ACHN (cell line): ENCODE results near the gene HELZ.
A peak's percentile ranks its signal among the peaks of the same experiment; 100 is the strongest.

Source experiments
- DNase-seq: peaks from one replicate; pipeline ENCODE4 v3.0.0-alpha.2; 2015
- in situ Hi-C: cut with HindIII; loops from 2 replicates; pipeline ENCODE4 v1.10.0; 2017; ENCODE audit warnings: low sequenced_read_pairs, low pct_ligation_motif_present, low pct_unique_long_range_greater_than_20kb

The HELZ gene

GRCh38 chr17:67241719-67242341 is 3.2 kb downstream of the HELZ start:
- DNase-seq: no peak
- in situ Hi-C loops: no loop called here

- in situ Hi-C loops: no loop called here
- peak; percentile 78 for DNase-seq
Measured at GRCh38 chr17:67239597-67239996, 5.4 kb downstream of the HELZ start.

GRCh38 chr17:67238991-67239390 is 6.0 kb downstream of the HELZ start:
- in situ Hi-C loops: no loop called here
- peak; percentile 98 for DNase-seq

- in situ Hi-C loops: no loop called here
- DNase-seq: no peak
Measured at GRCh38 chr17:67232441-67232840, 12.6 kb downstream of the HELZ start.

- no peak for DNase-seq
- in situ Hi-C loops: no loop called here
Measured at GRCh38 chr17:67229109-67229955, 15.7 kb downstream of the HELZ start.

- DNase-seq: no peak
- in situ Hi-C loops: no loop called here
Measured at GRCh38 chr17:67227488-67227887, 17.5 kb downstream of the HELZ start.

- in situ Hi-C loops: no loop called here
- DNase-seq: no peak
Measured at GRCh38 chr17:67225316-67225715, 19.7 kb downstream of the HELZ start.

GRCh38 chr17:67224736-67225135 is 20.3 kb downstream of the HELZ start:
- in situ Hi-C loops: no loop called here
- no peak for DNase-seq

- no peak for DNase-seq
- in situ Hi-C loops: no loop called here
Measured at GRCh38 chr17:67223924-67224323, 21.1 kb downstream of the HELZ start.

GRCh38 chr17:67221062-67221998 is 23.7 kb downstream of the HELZ start:
- peak; percentile 72 for DNase-seq
- in situ Hi-C loops: no loop called here

- in situ Hi-C loops: no loop called here
- DNase-seq: peak; percentile 42
Measured at GRCh38 chr17:67218385-67218950, 26.5 kb downstream of the HELZ start.

- in situ Hi-C loops: no loop called here
Measured at GRCh38 chr17:67217446-67217845, 27.6 kb downstream of the HELZ start.

GRCh38 chr17:67216578-67217320 is 28.2 kb downstream of the HELZ start:
- no peak for DNase-seq
- in situ Hi-C loops: no loop called here

More at GRCh38 chr17:67217446-67217845, 27.6 kb downstream of the HELZ start:
- DNase-seq: no peak

- DNase-seq: peak; percentile 65
- in situ Hi-C loops: no loop called here
Measured at GRCh38 chr17:67215991-67216421, 29.0 kb downstream of the HELZ start.

GRCh38 chr17:67212714-67213417 is 32.1 kb downstream of the HELZ start:
- in situ Hi-C loops: no loop called here
- DNase-seq: peak; percentile 37

GRCh38 chr17:67212231-67212630 is 32.8 kb downstream of the HELZ start:
- in situ Hi-C loops: no loop called here
- no peak for DNase-seq

- DNase-seq: no peak
- in situ Hi-C loops: no loop called here
Measured at GRCh38 chr17:67211742-67212141, 33.3 kb downstream of the HELZ start.
